ENCODE data around the gene ZNF507. TPM values are rescaled to one million over a fixed set of nuclear protein-coding genes. Genes with fewer than 3 reads are reported as not detected.
"Not testable (repeated sequence)": the region's sequence is repeated elsewhere in the genome, so short reads cannot be mapped to it uniquely, and the experiment has no call there.

ZNF507 gene
- total RNA-seq, 1 experiment from 2014 or later, result 14.6 TPM

DNA sequence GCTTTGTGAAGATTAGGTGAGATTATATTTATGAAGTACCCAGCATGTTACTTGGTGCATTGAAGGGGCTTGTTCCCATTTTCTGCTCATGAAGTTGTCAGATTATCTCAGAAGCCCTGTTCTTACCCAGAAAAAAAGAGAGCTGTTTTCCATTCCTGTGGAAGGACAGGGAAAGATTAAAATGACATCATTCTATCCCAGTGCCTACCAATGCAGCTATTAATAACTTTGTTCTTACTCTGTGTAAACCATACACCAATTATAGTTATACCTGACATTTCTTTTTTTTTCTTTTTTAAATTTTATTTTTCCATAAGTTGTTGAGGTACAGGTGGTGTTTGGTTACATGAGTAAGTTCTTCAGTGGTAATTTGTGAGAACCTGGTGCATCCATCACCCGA lies 18.6 kb downstream of the ZNF507 start:
- Histone ChIP-seq H3K79me2 (ENCODE audit: low read length) (peaks cover 94% of the 10 kb centered on the region), H3K4me3 (ENCODE audit: low read length) (no peak overlapping the region), H3K9ac (ENCODE audit: low read length) (no peak overlapping the region), H2AFZ (ENCODE audit: low read length) (no peak overlapping the region), H3K9me2 (replicated peaks; ENCODE audit: insufficient read depth, low read length) (no peaks in the 10 kb centered on the region), H3K9me3 (ENCODE audit: low read length) (no peaks in the 10 kb centered on the region), H3K4me2 (ENCODE audit: low read depth, low read length, poor library complexity, severe bottlenecking) (no peak overlapping the region), H3K4me1 (ENCODE audit: low read length) (no peaks in the 10 kb centered on the region), H3K36me3 (ENCODE audit: insufficient read depth, low read length) (peaks cover 67% of the 10 kb centered on the region), H4K20me1 (ENCODE audit: insufficient read depth, low read depth, low read length) (peaks cover 24% of the 10 kb centered on the region), H3K27me3 (ENCODE audit: low read length) (no peaks in the 10 kb centered on the region), H3K27ac (ENCODE audit: low read length) (no peak overlapping the region)
- DNase-seq, result no peak

DNA sequence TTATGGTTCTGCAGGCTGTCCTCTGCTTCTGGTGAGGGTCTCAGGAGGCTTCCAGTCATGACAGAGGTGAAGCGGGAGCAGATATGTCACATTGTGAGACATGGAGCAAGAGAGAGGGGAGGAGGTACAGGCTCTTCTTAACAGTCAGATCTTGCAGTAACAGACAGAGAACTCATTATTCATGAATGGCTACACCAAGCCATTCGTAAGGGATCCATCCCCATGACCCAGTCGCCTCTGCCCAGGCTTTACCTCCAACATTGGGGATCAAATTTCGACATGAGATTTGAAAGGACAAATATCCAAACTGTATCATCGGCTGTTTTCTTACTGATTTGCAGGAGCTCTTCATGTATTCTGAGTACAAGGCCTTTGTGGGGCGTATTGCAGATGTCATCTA lies 21.7 kb downstream of the ZNF507 start:
- DNase-seq, result no peak
- H3K27ac ChIP-seq (ENCODE audit: low read length), result no peak overlapping the region
- H3K36me3 ChIP-seq (ENCODE audit: insufficient read depth, low read length), result peaks cover 61% of the 10 kb centered on the region
- no peak overlapping the region for H3K4me2 ChIP-seq (ENCODE audit: low read depth, low read length, poor library complexity, severe bottlenecking)
- peaks cover 93% of the 10 kb centered on the region for H3K79me2 ChIP-seq (ENCODE audit: low read length)
- no peak overlapping the region for H3K9ac ChIP-seq (ENCODE audit: low read length)
- H3K27me3 ChIP-seq (ENCODE audit: low read length), result no peaks in the 10 kb centered on the region
- no peaks in the 10 kb centered on the region for H3K9me3 ChIP-seq (ENCODE audit: low read length)
- H2AFZ ChIP-seq (ENCODE audit: low read length), result no peak overlapping the region
- H3K4me1 ChIP-seq (ENCODE audit: low read length), result no peaks in the 10 kb centered on the region
- no peaks in the 10 kb centered on the region for H3K9me2 ChIP-seq (replicated peaks; ENCODE audit: insufficient read depth, low read length)
- H3K4me3 ChIP-seq (ENCODE audit: low read length), result no peak overlapping the region
- peaks cover 23% of the 10 kb centered on the region; the same call in 1 of the 2 replicates for H4K20me1 ChIP-seq (ENCODE audit: insufficient read depth, low read depth, low read length)

DNA sequence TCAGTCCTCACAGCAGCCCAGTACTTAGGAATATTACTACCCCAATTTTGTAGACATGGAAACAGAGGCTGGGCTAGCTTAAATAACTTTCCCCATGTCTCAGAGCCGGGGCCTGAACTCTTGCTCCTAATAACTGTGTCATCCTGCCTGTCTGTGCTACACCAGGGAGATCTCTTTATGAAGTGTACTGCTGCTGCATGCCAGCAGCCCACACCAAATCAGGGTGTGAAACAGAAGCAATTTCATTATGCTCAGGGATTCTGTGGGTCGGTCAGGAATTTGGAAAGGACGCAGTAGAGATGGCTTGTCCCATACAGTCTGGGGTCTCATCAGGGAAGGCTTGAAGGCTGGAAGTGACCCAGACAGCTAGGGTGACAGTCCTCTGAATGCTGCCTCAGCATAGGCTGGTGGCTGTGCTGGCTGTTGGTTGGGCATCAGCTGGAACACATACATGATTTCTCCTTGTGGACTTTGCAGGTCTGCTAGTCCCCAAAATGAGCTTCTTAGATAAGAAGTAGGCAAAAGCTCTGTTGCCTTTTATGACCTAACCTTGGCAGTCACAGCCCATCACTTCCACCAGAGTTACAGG lies 22.6 kb downstream of the ZNF507 start:
- Histone ChIP-seq H3K9ac (ENCODE audit: low read length) (no peak overlapping the region), H3K79me2 (ENCODE audit: low read length) (peaks cover 93% of the 10 kb centered on the region), H3K4me2 (ENCODE audit: low read depth, low read length, poor library complexity, severe bottlenecking) (no peak overlapping the region), H3K4me1 (ENCODE audit: low read length) (no peaks in the 10 kb centered on the region), H2AFZ (ENCODE audit: low read length) (no peak overlapping the region), H3K9me2 (replicated peaks; ENCODE audit: insufficient read depth, low read length) (no peaks in the 10 kb centered on the region), H3K9me3 (ENCODE audit: low read length) (no peaks in the 10 kb centered on the region), H3K27ac (ENCODE audit: low read length) (no peak overlapping the region), H3K4me3 (ENCODE audit: low read length) (no peak overlapping the region), H3K27me3 (ENCODE audit: low read length) (no peaks in the 10 kb centered on the region), H4K20me1 (ENCODE audit: insufficient read depth, low read depth, low read length) (peaks cover 23% of the 10 kb centered on the region; the same call in 1 of the 2 replicates), H3K36me3 (ENCODE audit: insufficient read depth, low read length) (peaks cover 59% of the 10 kb centered on the region)
- no peak for DNase-seq

DNA sequence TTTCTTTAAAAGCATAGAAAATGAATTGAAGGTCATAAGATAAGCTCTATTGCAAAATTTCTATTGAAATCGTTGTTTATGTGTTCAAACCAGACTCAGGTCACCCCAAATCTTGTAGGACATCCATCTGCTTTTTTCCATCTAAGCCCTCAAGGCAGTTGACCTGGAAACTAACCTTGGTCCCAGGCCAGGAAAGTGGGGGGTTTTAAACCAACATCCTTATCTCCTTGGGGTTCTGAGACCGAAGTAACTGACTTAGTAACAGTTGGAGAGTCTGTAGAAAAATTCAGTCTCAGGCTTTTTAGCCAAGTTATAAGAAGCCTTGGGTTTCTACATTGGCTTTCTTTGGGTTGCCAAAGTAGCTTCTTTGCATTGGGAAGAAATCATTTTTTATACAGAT lies 23.4 kb downstream of the ZNF507 start:
- H3K9me2 ChIP-seq (replicated peaks; ENCODE audit: insufficient read depth, low read length), result no peaks in the 10 kb centered on the region
- no peaks in the 10 kb centered on the region for H3K27me3 ChIP-seq (ENCODE audit: low read length)
- no peak overlapping the region for H3K4me2 ChIP-seq (ENCODE audit: low read depth, low read length, poor library complexity, severe bottlenecking)
- no peak overlapping the region for H3K4me3 ChIP-seq (ENCODE audit: low read length)
- H2AFZ ChIP-seq (ENCODE audit: low read length), result no peak overlapping the region
- H3K9ac ChIP-seq (ENCODE audit: low read length), result no peak overlapping the region
- peaks cover 23% of the 10 kb centered on the region; the same call in 1 of the 2 replicates for H4K20me1 ChIP-seq (ENCODE audit: insufficient read depth, low read depth, low read length)
- H3K9me3 ChIP-seq (ENCODE audit: low read length), result no peaks in the 10 kb centered on the region
- no peaks in the 10 kb centered on the region for H3K4me1 ChIP-seq (ENCODE audit: low read length)
- peaks cover 59% of the 10 kb centered on the region for H3K36me3 ChIP-seq (ENCODE audit: insufficient read depth, low read length)
- peaks cover 93% of the 10 kb centered on the region for H3K79me2 ChIP-seq (ENCODE audit: low read length)
- H3K27ac ChIP-seq (ENCODE audit: low read length), result no peak overlapping the region
- no peak for DNase-seq

DNA sequence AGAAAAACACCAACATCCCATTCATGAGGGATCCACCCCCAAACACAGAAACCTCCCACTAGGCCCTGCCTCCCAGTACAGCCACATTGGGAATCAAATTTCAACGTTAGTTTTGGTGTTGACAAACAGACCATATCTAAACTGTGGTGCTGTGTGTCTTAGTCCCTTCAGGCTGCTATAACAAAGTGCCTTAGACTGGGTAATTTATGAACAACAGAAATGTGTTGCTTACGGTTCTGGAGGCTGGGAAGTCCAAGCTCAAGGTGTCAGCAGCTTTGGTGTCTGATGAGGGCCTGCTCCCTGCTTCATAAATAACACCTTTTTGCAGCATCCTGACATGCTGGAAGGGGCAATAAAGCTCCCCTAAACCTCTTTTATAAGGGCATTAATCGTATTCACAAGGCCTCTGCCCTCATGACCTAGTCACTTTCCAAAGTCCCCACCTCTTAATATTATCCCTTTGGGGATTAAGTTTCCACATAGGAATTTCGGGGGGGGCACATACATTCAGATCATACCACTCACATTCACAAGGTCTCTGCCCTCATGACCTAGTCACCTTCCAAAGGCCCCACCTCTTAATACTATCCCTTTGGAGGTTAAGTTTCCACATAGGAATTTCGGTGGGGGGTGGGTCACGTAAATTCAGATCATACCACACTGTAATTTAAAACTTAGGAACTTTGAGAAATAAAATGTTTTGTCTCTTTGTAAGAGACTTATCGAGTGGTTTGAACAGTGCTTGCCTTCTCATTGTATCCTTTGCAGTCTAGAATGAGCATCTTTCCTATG lies 27.5 kb downstream of the ZNF507 start:
- Histone ChIP-seq H3K9ac (ENCODE audit: low read length) (no peak overlapping the region), H3K9me2 (replicated peaks; ENCODE audit: insufficient read depth, low read length) (no peaks in the 10 kb centered on the region), H3K4me1 (ENCODE audit: low read length) (no peaks in the 10 kb centered on the region; the same call in 1 of the 2 replicates), H2AFZ (ENCODE audit: low read length) (no peak overlapping the region), H3K36me3 (ENCODE audit: insufficient read depth, low read length) (peaks cover 48% of the 10 kb centered on the region; the same call in 1 of the 2 replicates), H3K27me3 (ENCODE audit: low read length) (no peaks in the 10 kb centered on the region), H3K4me3 (ENCODE audit: low read length) (no peak overlapping the region), H3K27ac (ENCODE audit: low read length) (no peak overlapping the region), H3K4me2 (ENCODE audit: low read depth, low read length, poor library complexity, severe bottlenecking) (no peak overlapping the region), H3K9me3 (ENCODE audit: low read length) (no peaks in the 10 kb centered on the region), H3K79me2 (ENCODE audit: low read length) (peaks cover 79% of the 10 kb centered on the region), H4K20me1 (ENCODE audit: insufficient read depth, low read depth, low read length) (peaks cover 7% of the 10 kb centered on the region; the same call in 1 of the 2 replicates)
- DNase-seq, result no peak

DNA sequence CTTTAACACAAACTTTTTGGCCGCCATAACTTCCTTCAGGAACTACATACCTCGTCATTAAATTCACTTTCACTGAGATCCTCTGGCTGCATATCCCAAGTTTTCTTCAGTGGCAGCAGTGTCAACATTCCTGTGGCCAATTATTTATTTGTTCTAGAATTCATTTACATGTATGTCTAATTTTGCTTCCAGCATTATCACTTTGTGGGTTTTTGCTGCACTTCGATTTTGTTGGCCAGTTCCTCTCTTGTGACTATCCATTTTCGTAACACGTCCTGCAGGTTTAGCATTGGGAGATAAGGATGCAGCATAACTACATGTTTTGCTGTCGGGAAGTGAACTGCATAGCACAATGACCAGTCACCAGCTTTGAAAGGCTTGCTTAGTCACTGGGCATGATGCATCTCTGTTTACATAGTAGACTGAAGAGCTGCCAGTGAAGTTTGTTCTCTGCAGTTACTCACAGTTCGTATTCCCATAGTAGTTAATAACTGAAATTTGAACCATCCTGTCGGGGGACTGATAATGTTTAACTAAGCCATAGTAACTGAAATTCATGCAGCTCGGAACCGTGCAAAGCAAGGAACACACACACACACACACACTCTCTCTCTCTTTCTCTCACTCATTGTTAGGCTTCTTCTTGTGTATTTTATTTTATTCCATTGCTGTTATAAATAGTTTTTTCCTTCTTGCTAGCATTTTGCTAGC lies 28.3 kb downstream of the ZNF507 start:
- H3K36me3 ChIP-seq (ENCODE audit: insufficient read depth, low read length), result peaks cover 48% of the 10 kb centered on the region; the same call in 1 of the 2 replicates
- H3K27ac ChIP-seq (ENCODE audit: low read length), result no peak overlapping the region
- no peak overlapping the region for H3K4me2 ChIP-seq (ENCODE audit: low read depth, low read length, poor library complexity, severe bottlenecking)
- H3K9ac ChIP-seq (ENCODE audit: low read length), result no peak overlapping the region
- no peak overlapping the region for H2AFZ ChIP-seq (ENCODE audit: low read length)
- no peak overlapping the region for H3K4me3 ChIP-seq (ENCODE audit: low read length)
- no peaks in the 10 kb centered on the region for H3K9me3 ChIP-seq (ENCODE audit: low read length)
- H4K20me1 ChIP-seq (ENCODE audit: insufficient read depth, low read depth, low read length), result peaks cover 8% of the 10 kb centered on the region
- H3K4me1 ChIP-seq (ENCODE audit: low read length), result no peaks in the 10 kb centered on the region; the same call in 1 of the 2 replicates
- peaks cover 77% of the 10 kb centered on the region for H3K79me2 ChIP-seq (ENCODE audit: low read length)
- no peak for DNase-seq
- no peaks in the 10 kb centered on the region for H3K27me3 ChIP-seq (ENCODE audit: low read length)
- H3K9me2 ChIP-seq (replicated peaks; ENCODE audit: insufficient read depth, low read length), result no peaks in the 10 kb centered on the region

DNA sequence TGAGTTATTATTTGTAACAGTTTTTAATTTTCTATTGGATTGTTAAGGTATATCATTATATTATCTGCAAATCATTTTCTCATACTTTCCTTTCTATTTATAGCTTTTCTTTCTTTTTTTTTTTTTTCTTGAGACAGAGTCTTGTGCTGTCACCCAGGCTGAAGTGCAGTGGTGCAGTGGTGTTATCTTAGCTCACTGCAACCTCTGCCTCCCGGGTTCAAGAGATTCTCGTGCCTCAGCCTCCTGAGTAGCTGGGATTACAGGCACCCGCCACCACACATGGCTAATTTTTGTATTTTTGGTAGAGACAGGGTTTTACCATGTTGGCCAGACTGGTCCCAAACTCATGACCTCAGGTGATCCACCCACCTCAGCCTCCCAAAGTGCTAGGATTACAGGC lies 29.0 kb downstream of the ZNF507 start:
- not testable (repeated sequence) for H3K4me2 ChIP-seq (ENCODE audit: low read depth, low read length, poor library complexity, severe bottlenecking); H3K9me2 ChIP-seq (replicated peaks; ENCODE audit: insufficient read depth, low read length); H3K27me3 ChIP-seq (ENCODE audit: low read length); H3K9ac ChIP-seq (ENCODE audit: low read length); H3K9me3 ChIP-seq (ENCODE audit: low read length); H4K20me1 ChIP-seq (ENCODE audit: insufficient read depth, low read depth, low read length); DNase-seq; H3K4me3 ChIP-seq (ENCODE audit: low read length); H3K27ac ChIP-seq (ENCODE audit: low read length); H3K4me1 ChIP-seq (ENCODE audit: low read length); H2AFZ ChIP-seq (ENCODE audit: low read length)
- peaks cover 75% of the 10 kb centered on the region for H3K79me2 ChIP-seq (ENCODE audit: low read length)
- peaks cover 48% of the 10 kb centered on the region; the same call in 1 of the 2 replicates for H3K36me3 ChIP-seq (ENCODE audit: insufficient read depth, low read length)

DNA sequence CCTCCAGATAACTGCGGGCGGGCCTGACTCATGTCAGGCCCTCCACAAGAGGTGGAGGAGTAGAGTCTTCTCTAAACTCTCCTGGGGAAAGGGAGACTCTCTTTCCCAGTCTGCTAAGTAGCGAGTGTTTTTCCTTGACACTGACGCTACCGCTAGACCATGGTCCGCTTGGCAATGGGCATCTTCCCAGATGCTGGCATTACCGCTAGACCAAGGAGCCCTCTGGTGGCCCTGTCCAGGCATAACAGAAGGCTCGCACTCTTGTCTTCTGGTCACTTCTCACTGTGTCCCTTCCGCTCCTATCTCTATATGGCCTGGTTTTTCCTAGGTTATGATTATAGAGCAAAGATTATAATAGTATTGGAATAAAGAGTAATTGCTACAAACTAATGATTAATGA lies 31.7 kb downstream of the ZNF507 start:
- not testable (repeated sequence) for H3K4me1 ChIP-seq (ENCODE audit: low read length); H3K9me2 ChIP-seq (replicated peaks; ENCODE audit: insufficient read depth, low read length); DNase-seq; H2AFZ ChIP-seq (ENCODE audit: low read length); H4K20me1 ChIP-seq (ENCODE audit: insufficient read depth, low read depth, low read length); H3K9ac ChIP-seq (ENCODE audit: low read length); H3K27ac ChIP-seq (ENCODE audit: low read length); H3K4me2 ChIP-seq (ENCODE audit: low read depth, low read length, poor library complexity, severe bottlenecking); H3K4me3 ChIP-seq (ENCODE audit: low read length); H3K9me3 ChIP-seq (ENCODE audit: low read length); H3K27me3 ChIP-seq (ENCODE audit: low read length)
- Histone ChIP-seq H3K36me3 (ENCODE audit: insufficient read depth, low read length) (peaks cover 46% of the 10 kb centered on the region; the same call in 1 of the 2 replicates), H3K79me2 (ENCODE audit: low read length) (peaks cover 65% of the 10 kb centered on the region)

Data from Karpas-422 (cell line).